ENCODE data around the gene ZDHHC6.
"Not testable (repeated sequence)": the region's sequence is repeated elsewhere in the genome, so short reads cannot be mapped to it uniquely, and the experiment has no call there.

The ZDHHC6 gene

DNA sequence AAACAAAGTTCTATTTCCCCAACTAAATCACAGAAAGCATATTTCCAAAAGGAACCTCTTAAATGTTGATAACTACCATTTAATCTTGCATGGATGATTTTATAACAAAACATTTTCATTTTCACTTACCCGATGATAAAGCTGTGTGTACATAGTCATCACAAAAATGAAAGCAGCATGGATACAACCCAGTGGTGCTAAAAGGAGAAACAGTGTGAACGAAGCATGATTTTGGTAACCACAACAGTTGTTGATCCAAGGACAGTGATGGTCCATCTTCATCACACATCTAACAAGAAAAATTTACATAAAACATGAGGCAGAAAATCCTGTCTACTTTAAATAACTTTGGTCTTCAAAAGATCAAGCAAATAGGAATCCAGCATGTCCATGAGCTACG is 4.7 kb downstream of the ZDHHC6 start:
- no peak for DNase-seq

- DNase-seq, result no peak
Observed at GRCh38 chr10:112441520-112441919, 5.2 kb downstream of the ZDHHC6 start.

DNA sequence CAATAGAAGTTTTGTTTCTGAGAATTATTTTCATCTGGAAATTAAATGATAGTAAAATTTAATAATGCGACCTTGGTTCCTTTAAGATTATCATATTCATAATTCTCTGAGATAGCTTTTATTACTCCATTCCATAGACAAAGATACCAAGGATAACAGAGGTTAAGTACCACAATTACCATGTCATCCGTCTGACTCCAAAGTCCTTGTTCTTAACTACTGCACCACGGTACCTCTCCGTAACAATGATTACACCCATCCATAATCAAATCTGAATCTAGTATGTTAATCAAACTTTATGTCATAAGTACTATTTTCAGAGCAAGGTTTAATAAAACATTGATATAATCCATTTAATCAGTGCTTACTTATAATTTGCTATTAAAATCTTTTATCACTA is 8.4 kb downstream of the ZDHHC6 start:
- DNase-seq, result no peak

DNA sequence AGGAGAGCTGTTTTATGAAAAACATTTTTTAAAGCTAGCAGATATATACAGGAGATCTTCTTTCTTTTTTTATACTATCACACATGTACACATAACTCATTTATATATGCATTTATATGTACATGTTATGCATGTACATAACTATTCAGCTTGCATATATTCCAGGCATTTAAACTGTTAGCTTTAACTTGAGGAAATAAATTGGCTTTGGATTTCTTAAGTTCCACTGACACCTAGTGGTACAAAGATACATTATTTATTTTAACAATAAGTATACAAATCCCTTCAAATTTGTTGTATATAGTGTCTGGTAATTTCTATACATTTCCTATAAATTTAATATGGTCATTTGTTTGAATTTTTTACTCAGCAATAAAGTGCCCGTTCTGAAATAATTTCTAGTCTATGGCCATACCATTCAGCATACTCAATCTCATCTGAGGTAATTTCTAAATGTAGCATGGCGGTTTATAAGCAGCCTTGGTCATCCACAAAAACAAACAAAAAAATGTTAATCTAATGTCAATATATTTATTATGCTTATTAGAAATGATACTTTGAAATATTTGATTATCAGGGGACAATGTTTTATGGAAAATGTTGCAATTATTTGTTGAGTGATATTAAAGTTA is 11.6 kb downstream of the ZDHHC6 start:
- DNase-seq, result no peak

- no peak for DNase-seq
Observed at GRCh38 chr10:112433136-112433535, 13.6 kb downstream of the ZDHHC6 start.

DNA sequence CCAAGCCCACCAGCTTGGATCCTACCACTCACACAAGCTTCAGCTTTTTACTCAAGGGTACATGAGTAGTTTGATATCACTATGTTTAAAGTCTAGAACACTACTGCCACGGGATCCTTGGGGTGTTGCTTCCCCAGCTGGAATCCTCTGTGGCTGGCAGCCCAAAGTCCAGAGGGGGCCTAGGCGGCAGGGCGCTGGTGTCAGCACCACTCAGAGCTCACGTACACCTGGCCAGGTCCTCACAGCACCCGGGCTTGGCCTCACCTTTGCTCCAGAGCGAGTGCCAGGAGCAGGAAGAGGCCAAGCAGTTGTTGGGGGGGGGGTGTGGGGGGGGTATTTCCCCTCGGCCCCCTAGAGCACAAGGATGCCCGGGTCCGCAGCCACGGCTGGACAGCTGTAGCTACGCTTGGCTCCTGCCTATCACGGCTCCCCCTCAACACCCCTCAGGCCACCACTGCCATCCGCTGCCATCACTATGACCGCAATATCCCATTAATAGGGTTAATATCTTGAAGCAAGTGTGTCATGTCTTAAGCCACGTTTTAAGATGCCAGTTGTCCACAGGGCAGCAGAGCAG is 17.0 kb downstream of the ZDHHC6 start:
- no peak for DNase-seq

- DNase-seq, result no peak
Observed at GRCh38 chr10:112429147-112429546, 17.6 kb downstream of the ZDHHC6 start.

GRCh38 chr10:112426111-112426510 is 20.6 kb downstream of the ZDHHC6 start:
- no peak for DNase-seq

GRCh38 chr10:112424651-112425050 is 22.1 kb downstream of the ZDHHC6 start:
- DNase-seq, result no peak

GRCh38 chr10:112421731-112422130 is 25.0 kb downstream of the ZDHHC6 start:
- no peak for DNase-seq

DNA sequence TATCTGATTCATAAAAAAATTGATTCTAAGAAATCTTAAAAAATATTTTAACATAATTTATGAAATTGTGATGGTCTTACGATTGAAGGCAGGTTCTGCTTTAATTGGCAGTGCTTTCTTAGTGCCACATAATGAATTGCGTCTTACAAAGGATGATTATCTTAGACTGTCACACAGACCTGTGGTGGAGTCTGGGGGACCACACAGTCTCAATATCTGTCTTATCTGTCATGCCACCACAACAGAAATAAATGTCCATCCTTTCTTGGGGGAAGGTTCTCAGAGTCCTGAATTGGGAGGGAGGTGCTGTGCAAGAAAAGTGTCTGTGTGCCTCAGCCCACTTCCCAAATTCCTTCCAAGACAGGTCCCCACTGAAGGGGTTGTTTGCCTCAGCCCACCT is 34.0 kb downstream of the ZDHHC6 start:
- DNase-seq, result no peak

DNA sequence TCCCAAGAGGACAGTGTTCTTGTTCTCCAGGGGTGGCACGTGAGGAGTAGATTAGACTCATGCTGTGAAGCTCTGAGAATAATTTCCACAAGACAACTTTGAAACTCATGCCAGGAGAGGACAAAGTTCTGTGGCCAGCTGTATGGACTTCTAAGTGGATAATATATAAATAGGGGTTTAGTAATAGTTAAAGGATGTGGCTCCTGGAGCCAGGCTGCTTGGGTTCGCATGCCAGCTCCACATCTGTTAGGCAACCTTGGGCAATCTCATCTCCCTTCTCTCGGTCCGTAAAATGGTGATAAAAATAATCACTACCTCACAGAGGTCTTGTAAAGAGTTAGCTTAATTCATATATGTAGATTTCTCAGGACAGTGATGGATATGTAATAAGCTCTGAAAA is 37.0 kb downstream of the ZDHHC6 start:
- no peak for DNase-seq

- no peak for DNase-seq
Observed at GRCh38 chr10:112409299-112409698, 37.4 kb downstream of the ZDHHC6 start.

DNA sequence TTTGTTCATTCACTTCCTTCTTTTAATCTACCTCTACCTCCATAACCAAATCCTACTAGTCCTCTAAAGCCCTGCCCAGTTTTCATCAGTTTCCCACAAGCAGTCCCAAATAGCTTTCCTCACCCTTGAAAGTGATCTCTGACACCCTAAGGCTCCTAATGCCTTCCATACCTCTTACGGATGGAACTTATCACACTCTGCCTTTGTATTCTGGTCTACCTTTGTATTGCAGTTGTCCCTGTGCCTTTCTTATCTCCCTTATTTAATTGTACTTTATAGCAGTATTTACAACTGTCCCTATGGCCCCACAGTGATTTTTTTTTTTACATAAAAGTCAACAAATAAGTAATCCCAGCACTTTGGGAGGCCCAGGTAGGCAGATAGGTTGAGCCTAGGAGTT is 39.0 kb downstream of the ZDHHC6 start:
- DNase-seq, result no peak

DNA sequence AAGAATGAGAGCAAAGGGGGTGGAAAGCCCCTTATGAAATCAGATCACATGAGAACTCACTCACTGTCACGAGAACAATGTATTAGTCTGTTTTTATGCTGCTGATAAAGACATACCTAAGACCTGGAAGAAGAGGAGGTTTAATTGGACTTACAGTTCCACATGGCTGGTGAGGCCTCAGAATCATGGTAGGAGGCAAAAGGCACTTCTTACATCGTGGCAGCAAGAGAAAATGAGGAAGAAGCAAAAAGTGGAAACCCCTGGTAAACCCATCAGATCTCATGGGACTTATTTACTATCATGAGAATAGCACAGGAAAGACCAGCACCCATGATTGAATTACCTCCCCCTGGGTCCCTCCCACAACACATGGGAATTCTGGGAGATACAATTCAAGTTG is 39.9 kb downstream of the ZDHHC6 start:
- not testable (repeated sequence) for DNase-seq

- no peak for DNase-seq
Observed at GRCh38 chr10:112404617-112405016, 42.1 kb downstream of the ZDHHC6 start.

DNA sequence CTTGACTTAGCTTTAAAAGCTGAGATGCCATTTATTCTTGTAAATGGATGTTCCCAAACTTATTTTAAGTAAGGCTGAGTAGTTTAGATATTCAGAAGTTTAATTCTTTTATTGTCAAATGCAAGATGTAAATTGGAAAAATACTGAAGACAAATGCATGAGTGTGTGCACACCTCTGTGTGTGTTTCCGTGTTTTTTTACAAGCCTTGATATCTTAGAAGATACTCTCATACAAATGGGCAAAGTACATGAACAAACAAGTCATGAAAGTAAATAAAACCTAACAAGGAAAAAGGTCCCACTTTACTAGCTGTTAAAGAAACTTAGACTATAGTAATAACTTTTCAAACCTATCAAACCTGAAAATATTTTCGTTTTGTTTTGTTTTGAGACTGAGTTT is 43.8 kb downstream of the ZDHHC6 start:
- no peak for DNase-seq

DNA sequence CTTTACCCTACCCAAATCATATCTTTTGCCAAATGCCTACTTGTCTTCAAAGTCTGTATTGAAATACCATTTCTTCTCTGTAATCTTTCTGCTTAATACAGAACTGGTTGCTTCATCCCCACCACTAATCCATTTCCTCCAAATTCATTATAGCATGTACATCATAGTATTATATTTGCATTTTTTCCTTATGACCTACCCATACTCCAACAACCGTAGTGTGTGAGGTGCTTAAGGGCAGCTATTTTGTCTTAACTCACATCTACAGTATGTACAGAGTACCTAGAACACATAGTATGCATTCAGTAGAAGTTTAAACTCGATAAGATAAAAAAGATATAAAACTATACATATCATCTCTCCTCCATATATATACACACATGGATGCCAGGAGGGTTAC is 49.1 kb downstream of the ZDHHC6 start:
- no peak for DNase-seq

- no peak for DNase-seq
Observed at GRCh38 chr10:112395809-112396530, 50.7 kb downstream of the ZDHHC6 start.

GRCh38 chr10:112394475-112394875 is 52.2 kb downstream of the ZDHHC6 start:
- no peak for DNase-seq

GRCh38 chr10:112393827-112394226 is 52.9 kb downstream of the ZDHHC6 start:
- no peak for DNase-seq

- DNase-seq, result no peak
Observed at GRCh38 chr10:112393341-112393740, 53.4 kb downstream of the ZDHHC6 start.

- DNase-seq, result no peak
Observed at GRCh38 chr10:112390125-112390703, 56.5 kb downstream of the ZDHHC6 start.

GRCh38 chr10:112389271-112389822 is 57.4 kb downstream of the ZDHHC6 start:
- no peak for DNase-seq

All from SHP77 treated with DMSO at 0.1 percent for 48 hours (cell line).